ENCODE results near the gene EPHA7. TPM values are rescaled to one million over a fixed set of nuclear protein-coding genes. Genes with fewer than 3 reads are reported as not detected.

Gene EPHA7
- total RNA-seq, 1 experiment from 2014 or later, result 9.5 TPM

GRCh38 chr6:93424303-93425064 is 5.1 kb upstream of the EPHA7 start:
- no peaks in the 10 kb centered on the region for H3K36me3 Mint-ChIP-seq (ENCODE audit: insufficient read depth in 1 of 3, low read depth in 3 of 3)
- no peaks in the 10 kb centered on the region for H3K79me1 ChIP-seq (ENCODE audit: insufficient read depth, low read depth, low read length, poor library complexity, severe bottlenecking)
- no peak overlapping the region for H3T11ph ChIP-seq (ENCODE audit: low read length)
- H2AK5ac ChIP-seq (ENCODE audit: insufficient read length, low read length), result no peak overlapping the region
- no peak for DNase-seq
- no peak overlapping the region for H3K4me2 ChIP-seq (ENCODE audit: insufficient read depth, insufficient read length, low read length)
- no peaks in the 10 kb centered on the region; a peak in 1 of 5 replicates for H3K9me3 Mint-ChIP-seq
- no peaks in the 10 kb centered on the region for H3K23me2 ChIP-seq (ENCODE audit: insufficient read length, low read depth, low read length, poor library complexity, severe bottlenecking)
- H3K4me1 ChIP-seq (ENCODE audit: insufficient read depth, low read length), result no peaks in the 10 kb centered on the region
- no peak overlapping the region for H3K27ac ChIP-seq (ENCODE audit: insufficient read length, low read depth, low read length)
- H3K4ac ChIP-seq (ENCODE audit: low read depth, low read length), result no peak overlapping the region
- H4K91ac ChIP-seq (ENCODE audit: insufficient read length, low read depth, low read length), result no peak overlapping the region
- H2BK12ac ChIP-seq (ENCODE audit: insufficient read length, low read depth, low read length), result no peak overlapping the region
- H3K4me1 Mint-ChIP-seq, result peaks cover 16 to 24% of the 10 kb centered on the region in 2 experiments; a peak in 3 of 4 replicates
- H4K20me1 ChIP-seq (ENCODE audit: control insufficient read depth, insufficient read depth, insufficient read length), result no peaks in the 10 kb centered on the region
- peaks cover 9% of the 10 kb centered on the region for H3K27me3 Mint-ChIP-seq (ENCODE audit: low read depth)
- H3K9me3 ChIP-seq (ENCODE audit: control insufficient read depth, low read depth, low read length), result no peaks in the 10 kb centered on the region
- no peaks in the 10 kb centered on the region for H3K79me2 ChIP-seq (ENCODE audit: insufficient read depth, low read length)
- H2BK5ac ChIP-seq (ENCODE audit: insufficient read length, low read length), result no peak overlapping the region
- no peak overlapping the region for H4K5ac ChIP-seq (ENCODE audit: insufficient read length, low read depth, low read length)
- H3K9ac ChIP-seq (ENCODE audit: extremely low read depth, insufficient read length, low read length), result no peak overlapping the region
- H4K8ac ChIP-seq (replicated peaks; ENCODE audit: insufficient read length, low read depth, low read length), result no peak overlapping the region
- WGBS (ENCODE audit: extremely low coverage, insufficient read length, low lambda C conversion rate), result no CpG with 5 or more reads among the region's 2 CpGs
- H3K14ac ChIP-seq (ENCODE audit: insufficient read depth, low read length), result no peak overlapping the region
- no peak overlapping the region for H2AFZ ChIP-seq (ENCODE audit: low read length)
- no peak overlapping the region for H3K23ac ChIP-seq (ENCODE audit: insufficient read length, low read depth, low read length)
- peak; percentile 75 for TF ChIP-seq CTCF (conservative IDR thresholded peaks at IDR 0.05)
- no peak overlapping the region for H2BK120ac ChIP-seq (ENCODE audit: low read depth, low read length, poor library complexity, severe bottlenecking)
- no peak overlapping the region; a peak in 2 of 7 replicates for H3K27ac Mint-ChIP-seq
- no peak overlapping the region for H2BK15ac ChIP-seq (ENCODE audit: low read depth, low read length)
- no peak overlapping the region for H3K56ac ChIP-seq (ENCODE audit: insufficient read length, low read depth, low read length)
- H2BK20ac ChIP-seq (ENCODE audit: low read depth, low read length, poor library complexity, severe bottlenecking), result no peak overlapping the region
- H3K27me3 ChIP-seq (ENCODE audit: insufficient read depth, low read length), result no peaks in the 10 kb centered on the region
- no peak overlapping the region for H3K18ac ChIP-seq (ENCODE audit: insufficient read length, low read depth, low read length)
- no peak overlapping the region for H3K4me3 Mint-ChIP-seq

Measured in H9 (cell line).